ENCODE results near the gene TDRD9.

The TDRD9 gene

DNA sequence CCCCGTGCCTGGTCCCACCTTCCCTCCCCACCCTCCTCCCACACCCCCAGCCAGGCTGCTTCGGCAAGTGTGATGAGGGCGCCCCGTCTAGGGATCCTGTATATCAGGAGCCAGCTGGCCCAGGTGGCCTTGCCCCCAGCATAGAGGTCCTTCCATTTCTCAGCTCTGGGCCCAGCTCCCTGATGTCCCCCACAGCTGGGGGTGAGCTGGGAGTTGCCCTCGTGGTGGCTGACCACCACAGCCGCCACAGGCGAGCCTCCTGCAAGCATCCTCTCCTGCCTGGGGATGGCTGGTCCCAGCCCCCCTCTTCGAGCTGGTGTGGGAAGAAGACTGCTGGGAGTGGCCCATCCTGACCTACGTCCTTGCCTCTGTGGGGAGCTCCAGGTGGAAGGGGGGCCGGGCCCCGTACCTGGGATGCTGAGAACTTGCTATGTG lies 164.7 kb downstream of the TDRD9 start:
- no peak overlapping the region for H3K4me3 ChIP-seq (ENCODE audit: low read depth in 1 of 5, low read length in 5 of 5)
- peaks cover 0 to 9% (median 3%) of the 10 kb centered on the region in 5 donors for H3K4me1 ChIP-seq (ENCODE audit: control insufficient read depth in 5 of 5, insufficient read depth in 5 of 5, low read length in 5 of 5)
- peaks cover 26 to 35% (median 33%) of the 10 kb centered on the region in 5 donors for H3K27me3 ChIP-seq (ENCODE audit: control insufficient read depth in 5 of 5, insufficient read depth in 4 of 5, low read length in 5 of 5)
- H3K9me3 ChIP-seq (ENCODE audit: control insufficient read depth in 5 of 5, low read length in 5 of 5) = peaks cover 0 to 4% (median 2%) of the 10 kb centered on the region in 5 donors
- no peak overlapping the region for H3K9ac ChIP-seq (ENCODE audit: low read length in 5 of 5)
- H3K36me3 ChIP-seq (ENCODE audit: control insufficient read depth in 5 of 5, insufficient read depth in 5 of 5, low read length in 5 of 5) = no peaks in the 10 kb centered on the region
- no peak overlapping the region for H3K27ac ChIP-seq (ENCODE audit: low read depth, low read length)

DNA sequence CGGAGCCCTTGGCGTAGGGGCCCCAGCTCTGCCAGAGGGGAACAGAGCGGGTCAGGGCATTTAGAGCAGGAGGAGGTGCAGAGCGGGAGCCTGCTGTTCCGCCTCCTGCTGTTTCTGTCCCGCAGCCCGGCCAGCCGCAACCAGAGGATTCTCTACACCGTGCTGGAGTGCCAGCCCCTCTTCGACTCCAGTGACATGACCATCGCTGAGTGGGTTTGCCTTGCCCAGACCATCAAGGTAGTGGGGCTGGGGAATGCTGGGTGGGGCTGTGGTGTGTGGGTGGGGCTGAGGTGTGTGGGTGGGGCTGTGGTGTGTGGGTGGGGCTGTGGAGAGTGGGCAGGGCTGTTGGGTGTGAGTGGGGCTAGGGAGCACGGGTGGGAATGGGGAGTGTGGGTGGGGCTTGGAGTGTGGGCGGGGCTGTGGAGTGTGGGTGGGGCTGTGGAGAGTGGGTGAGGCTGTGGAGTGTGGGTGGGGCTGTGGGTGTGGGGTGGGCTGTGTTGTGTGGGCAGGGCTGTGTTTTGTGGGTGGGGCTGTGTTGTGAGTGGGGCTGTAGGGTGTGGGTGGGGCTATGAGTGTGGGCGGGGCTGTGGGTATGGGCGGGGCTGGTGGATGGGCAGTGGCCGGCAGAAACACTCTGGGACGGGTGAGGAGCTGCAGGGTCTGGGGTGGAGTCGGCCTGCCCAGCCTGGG lies 165.3 kb downstream of the TDRD9 start:
- H3K4me3 ChIP-seq (ENCODE audit: low read depth in 1 of 5, low read length in 5 of 5) = no peak overlapping the region
- H3K4me1 ChIP-seq (ENCODE audit: control insufficient read depth in 5 of 5, insufficient read depth in 5 of 5, low read length in 5 of 5) = peaks cover 0 to 5% (median 0%) of the 10 kb centered on the region in 5 donors
- peaks cover 0 to 4% (median 2%) of the 10 kb centered on the region in 5 donors for H3K9me3 ChIP-seq (ENCODE audit: control insufficient read depth in 5 of 5, low read length in 5 of 5)
- H3K36me3 ChIP-seq (ENCODE audit: control insufficient read depth in 5 of 5, insufficient read depth in 5 of 5, low read length in 5 of 5) = no peaks in the 10 kb centered on the region
- H3K27me3 ChIP-seq (ENCODE audit: control insufficient read depth in 5 of 5, insufficient read depth in 4 of 5, low read length in 5 of 5) = peaks cover 22 to 34% (median 33%) of the 10 kb centered on the region in 5 donors
- no peak overlapping the region for H3K27ac ChIP-seq (ENCODE audit: low read depth, low read length)
- H3K9ac ChIP-seq (ENCODE audit: low read length in 5 of 5) = no peak overlapping the region

DNA sequence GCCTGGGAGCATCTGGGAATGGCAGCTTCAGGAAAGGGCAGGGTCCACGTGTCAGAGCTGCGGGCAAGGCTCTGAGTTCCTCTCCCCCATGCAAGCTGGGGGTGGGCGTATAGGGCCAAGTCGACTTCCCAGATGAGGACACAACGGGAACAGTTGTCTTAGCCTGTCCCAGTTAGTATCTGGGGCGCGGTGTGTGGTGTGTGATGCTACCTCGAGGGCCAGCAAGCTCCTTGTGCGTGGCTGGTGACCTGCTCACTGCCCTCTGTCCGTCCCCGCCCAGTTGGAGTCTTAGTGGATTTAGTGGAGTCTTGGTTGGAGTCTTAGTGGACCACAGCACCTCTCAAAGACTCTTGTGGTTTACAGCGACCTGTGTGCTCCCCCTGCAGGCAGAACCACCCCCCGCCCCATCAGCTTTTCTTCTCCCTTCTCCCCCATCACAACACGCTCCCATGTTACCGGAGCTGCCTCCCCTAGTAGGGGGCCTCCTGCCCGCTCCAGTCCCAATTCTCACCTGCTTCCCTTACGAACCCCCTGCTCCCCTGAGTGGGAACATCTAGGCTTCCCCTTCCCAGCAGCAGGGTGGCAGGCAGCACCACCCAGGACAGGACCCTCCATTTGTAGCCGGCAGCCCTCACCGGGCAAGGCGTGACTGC lies 165.9 kb downstream of the TDRD9 start:
- Histone ChIP-seq H3K36me3 (ENCODE audit: control insufficient read depth in 5 of 5, insufficient read depth in 5 of 5, low read length in 5 of 5) (no peaks in the 10 kb centered on the region), H3K9me3 (ENCODE audit: control insufficient read depth in 5 of 5, low read length in 5 of 5) (peaks cover 0 to 4% (median 2%) of the 10 kb centered on the region in 5 donors), H3K27ac (ENCODE audit: low read depth, low read length) (no peak overlapping the region), H3K4me1 (ENCODE audit: control insufficient read depth in 5 of 5, insufficient read depth in 5 of 5, low read length in 5 of 5) (peaks cover 0 to 5% (median 0%) of the 10 kb centered on the region in 5 donors), H3K4me3 (ENCODE audit: low read depth in 1 of 5, low read length in 5 of 5) (no peak overlapping the region), H3K9ac (ENCODE audit: low read length in 5 of 5) (no peak overlapping the region), H3K27me3 (ENCODE audit: control insufficient read depth in 5 of 5, insufficient read depth in 4 of 5, low read length in 5 of 5) (peaks cover 22 to 35% (median 33%) of the 10 kb centered on the region in 5 donors)

DNA sequence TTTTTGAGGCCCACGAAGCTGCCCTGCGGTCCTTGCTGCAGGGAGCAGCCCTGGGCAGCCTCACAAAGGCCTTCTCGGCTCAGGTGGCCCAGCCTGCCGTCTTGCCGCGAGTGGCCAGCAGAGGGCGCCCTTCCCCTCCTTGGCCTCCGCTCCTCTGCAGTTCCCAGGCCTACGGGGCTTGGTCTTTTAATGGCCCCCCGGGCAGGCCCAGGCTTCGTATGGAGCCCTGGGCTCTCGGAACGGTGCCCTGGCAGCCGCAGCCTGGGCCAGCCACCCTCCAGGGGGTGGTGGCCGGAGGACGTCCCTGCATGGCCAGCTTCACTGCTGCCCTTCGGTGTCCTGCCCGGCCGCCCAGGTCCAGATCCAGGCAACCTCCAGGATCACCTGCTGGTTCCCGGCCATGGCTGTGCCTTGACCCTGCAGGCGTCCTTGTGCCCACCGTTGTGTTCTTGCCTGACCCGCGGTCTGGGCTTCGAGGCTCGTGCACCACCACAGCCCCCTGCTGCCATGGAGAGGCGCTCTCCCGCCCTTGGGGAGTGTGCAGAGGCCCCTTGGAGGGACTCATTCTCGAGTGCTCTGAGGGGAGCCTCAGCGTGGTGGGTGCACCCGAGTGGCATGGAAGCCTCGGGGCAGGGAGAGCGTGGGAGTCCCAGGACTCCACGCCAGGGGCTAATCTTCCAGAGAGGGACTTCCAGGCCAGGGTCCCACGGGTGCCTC lies 166.6 kb downstream of the TDRD9 start:
- no peak overlapping the region for H3K27ac ChIP-seq (ENCODE audit: low read depth, low read length)
- H3K4me3 ChIP-seq (ENCODE audit: low read depth in 1 of 5, low read length in 5 of 5) = no peak overlapping the region
- H3K9ac ChIP-seq (ENCODE audit: low read length in 5 of 5) = no peak overlapping the region
- peaks cover 0 to 4% (median 2%) of the 10 kb centered on the region in 5 donors for H3K9me3 ChIP-seq (ENCODE audit: control insufficient read depth in 5 of 5, low read length in 5 of 5)
- H3K4me1 ChIP-seq (ENCODE audit: control insufficient read depth in 5 of 5, insufficient read depth in 5 of 5, low read length in 5 of 5) = peaks cover 0 to 5% (median 0%) of the 10 kb centered on the region in 5 donors
- peaks cover 22 to 38% (median 34%) of the 10 kb centered on the region in 5 donors for H3K27me3 ChIP-seq (ENCODE audit: control insufficient read depth in 5 of 5, insufficient read depth in 4 of 5, low read length in 5 of 5)
- no peaks in the 10 kb centered on the region for H3K36me3 ChIP-seq (ENCODE audit: control insufficient read depth in 5 of 5, insufficient read depth in 5 of 5, low read length in 5 of 5)

DNA sequence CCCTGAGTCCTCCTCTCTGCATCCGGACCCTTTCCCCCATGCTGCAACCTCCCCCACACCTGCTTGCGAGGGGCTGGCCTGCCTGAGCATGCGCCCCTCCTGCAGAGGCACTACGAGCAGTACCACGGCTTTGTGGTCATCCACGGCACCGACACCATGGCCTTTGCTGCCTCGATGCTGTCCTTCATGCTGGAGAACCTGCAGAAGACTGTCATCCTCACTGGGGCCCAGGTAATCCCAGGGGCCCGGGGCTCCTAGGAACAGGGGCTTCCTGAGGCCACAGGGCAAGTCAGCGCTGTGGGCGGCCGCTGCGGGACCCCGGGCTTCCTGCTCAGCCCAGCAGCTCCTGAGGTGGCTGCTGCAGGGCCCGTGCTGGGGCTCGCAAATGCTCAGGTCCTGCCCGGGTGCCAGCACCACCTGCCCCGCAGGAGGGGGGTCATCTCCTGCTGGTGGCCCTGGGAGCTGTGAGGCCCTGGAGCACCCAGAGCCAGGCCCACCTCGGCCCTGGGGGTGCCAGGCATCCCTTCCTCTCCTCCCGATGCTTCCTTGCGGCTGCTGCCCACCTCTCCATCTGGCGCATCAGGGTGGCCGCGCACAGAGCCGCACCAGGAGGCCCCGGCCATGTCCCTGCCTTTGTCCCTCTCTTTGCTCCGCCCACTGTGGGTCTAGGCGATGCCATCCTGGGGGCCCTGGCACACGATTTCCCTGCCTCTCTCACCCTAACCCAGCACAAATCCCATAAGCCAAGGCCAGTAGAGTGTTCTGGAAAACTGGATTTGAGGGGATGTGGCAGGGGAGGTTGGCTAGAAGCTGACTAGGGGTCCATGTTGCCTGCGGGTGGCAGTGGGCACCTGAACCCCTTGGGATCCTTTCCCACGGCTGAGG lies 167.4 kb downstream of the TDRD9 start:
- H3K36me3 ChIP-seq (ENCODE audit: control insufficient read depth in 5 of 5, insufficient read depth in 5 of 5, low read length in 5 of 5) = no peaks in the 10 kb centered on the region
- H3K9me3 ChIP-seq (ENCODE audit: control insufficient read depth in 5 of 5, low read length in 5 of 5) = no peaks in the 10 kb centered on the region
- no peak overlapping the region for H3K4me3 ChIP-seq (ENCODE audit: low read depth in 1 of 5, low read length in 5 of 5)
- peaks cover 0 to 5% (median 0%) of the 10 kb centered on the region in 5 donors for H3K4me1 ChIP-seq (ENCODE audit: control insufficient read depth in 5 of 5, insufficient read depth in 5 of 5, low read length in 5 of 5)
- no peak overlapping the region for H3K27ac ChIP-seq (ENCODE audit: low read depth, low read length)
- H3K27me3 ChIP-seq (ENCODE audit: control insufficient read depth in 5 of 5, insufficient read depth in 4 of 5, low read length in 5 of 5) = peaks cover 22 to 38% (median 37%) of the 10 kb centered on the region in 5 donors
- H3K9ac ChIP-seq (ENCODE audit: low read length in 5 of 5) = no peak overlapping the region

DNA sequence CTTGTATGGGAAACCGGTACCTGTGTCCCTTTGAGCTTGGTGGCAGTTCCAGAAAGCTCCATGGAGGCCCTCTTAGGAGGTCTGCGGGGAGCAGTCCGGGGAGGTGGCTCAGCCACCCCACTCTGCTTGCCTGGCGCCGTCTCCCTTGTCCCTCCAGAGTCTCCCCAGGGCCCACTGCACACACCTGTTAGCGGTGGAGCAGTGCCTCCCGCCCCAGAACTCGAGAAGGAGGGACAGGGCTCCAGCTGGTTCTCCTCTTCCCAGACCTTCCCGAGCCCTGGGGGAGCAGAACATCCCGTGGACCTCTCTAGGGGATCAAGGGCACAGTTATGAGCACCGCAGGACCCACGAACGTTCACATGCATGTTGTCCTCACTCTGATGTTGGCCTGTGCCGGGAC lies 168.1 kb downstream of the TDRD9 start:
- H3K36me3 ChIP-seq (ENCODE audit: control insufficient read depth in 5 of 5, insufficient read depth in 5 of 5, low read length in 5 of 5) = no peaks in the 10 kb centered on the region
- H3K9me3 ChIP-seq (ENCODE audit: control insufficient read depth in 5 of 5, low read length in 5 of 5) = no peaks in the 10 kb centered on the region
- no peak overlapping the region for H3K9ac ChIP-seq (ENCODE audit: low read length in 5 of 5)
- peaks cover 0 to 5% (median 0%) of the 10 kb centered on the region in 5 donors for H3K4me1 ChIP-seq (ENCODE audit: control insufficient read depth in 5 of 5, insufficient read depth in 5 of 5, low read length in 5 of 5)
- no peak overlapping the region for H3K4me3 ChIP-seq (ENCODE audit: low read depth in 1 of 5, low read length in 5 of 5)
- no peak overlapping the region for H3K27ac ChIP-seq (ENCODE audit: low read depth, low read length)
- peaks cover 19 to 38% (median 37%) of the 10 kb centered on the region in 5 donors for H3K27me3 ChIP-seq (ENCODE audit: control insufficient read depth in 5 of 5, insufficient read depth in 4 of 5, low read length in 5 of 5)

DNA sequence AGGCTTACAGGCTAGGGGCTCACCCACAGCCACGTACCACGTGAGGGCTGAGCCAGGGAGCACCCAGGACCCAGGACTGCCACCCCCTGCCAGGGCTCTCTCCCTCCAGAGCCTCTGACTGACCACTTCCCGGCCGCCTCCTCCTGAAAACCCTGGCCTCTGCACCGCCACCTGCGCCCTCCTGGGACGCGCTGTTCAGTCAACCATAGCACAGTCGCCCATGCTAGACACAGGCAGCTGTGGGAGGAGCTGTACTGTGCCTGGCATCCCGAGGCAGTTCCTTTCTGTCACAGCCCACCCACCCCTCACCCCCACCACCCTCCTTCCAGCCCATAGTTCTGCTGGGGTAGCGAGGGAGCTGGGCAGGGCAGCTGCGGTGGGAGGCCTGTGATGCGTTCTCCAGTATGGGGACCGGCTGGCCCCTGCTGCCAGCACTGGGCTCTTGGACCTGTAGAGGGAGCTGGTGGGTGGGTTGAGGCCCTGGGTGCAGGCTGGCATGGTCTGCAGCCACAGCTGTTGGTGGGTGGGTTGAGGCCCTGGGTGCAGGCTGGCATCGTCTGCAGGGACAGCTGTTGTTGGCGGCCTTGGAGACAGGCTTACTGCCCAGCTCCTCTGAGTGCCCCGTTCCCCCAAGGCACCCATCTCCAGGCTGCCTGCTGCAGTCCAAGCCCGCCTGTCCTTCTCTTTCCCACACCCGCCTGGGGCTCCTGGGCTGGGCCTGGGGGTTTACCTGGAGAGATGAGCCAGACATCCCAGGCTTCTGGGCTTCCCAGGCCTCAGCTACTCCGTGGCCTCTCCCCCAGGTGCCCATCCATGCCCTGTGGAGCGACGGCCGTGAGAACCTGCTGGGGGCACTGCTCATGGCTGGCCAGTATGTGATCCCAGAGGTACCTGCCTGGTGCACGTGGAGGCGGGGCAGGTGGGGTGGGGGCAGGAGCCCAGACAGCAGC lies 168.8 kb downstream of the TDRD9 start:
- H3K9ac ChIP-seq (ENCODE audit: low read length in 5 of 5) = no peak overlapping the region
- H3K36me3 ChIP-seq (ENCODE audit: control insufficient read depth in 5 of 5, insufficient read depth in 5 of 5, low read length in 5 of 5) = no peaks in the 10 kb centered on the region
- no peak overlapping the region for H3K27ac ChIP-seq (ENCODE audit: low read depth, low read length)
- no peaks in the 10 kb centered on the region for H3K9me3 ChIP-seq (ENCODE audit: control insufficient read depth in 5 of 5, low read length in 5 of 5)
- H3K27me3 ChIP-seq (ENCODE audit: control insufficient read depth in 5 of 5, insufficient read depth in 4 of 5, low read length in 5 of 5) = peaks cover 19 to 42% (median 33%) of the 10 kb centered on the region in 5 donors
- peaks cover 0 to 5% (median 0%) of the 10 kb centered on the region in 5 donors for H3K4me1 ChIP-seq (ENCODE audit: control insufficient read depth in 5 of 5, insufficient read depth in 5 of 5, low read length in 5 of 5)
- no peak overlapping the region for H3K4me3 ChIP-seq (ENCODE audit: low read depth in 1 of 5, low read length in 5 of 5)

DNA sequence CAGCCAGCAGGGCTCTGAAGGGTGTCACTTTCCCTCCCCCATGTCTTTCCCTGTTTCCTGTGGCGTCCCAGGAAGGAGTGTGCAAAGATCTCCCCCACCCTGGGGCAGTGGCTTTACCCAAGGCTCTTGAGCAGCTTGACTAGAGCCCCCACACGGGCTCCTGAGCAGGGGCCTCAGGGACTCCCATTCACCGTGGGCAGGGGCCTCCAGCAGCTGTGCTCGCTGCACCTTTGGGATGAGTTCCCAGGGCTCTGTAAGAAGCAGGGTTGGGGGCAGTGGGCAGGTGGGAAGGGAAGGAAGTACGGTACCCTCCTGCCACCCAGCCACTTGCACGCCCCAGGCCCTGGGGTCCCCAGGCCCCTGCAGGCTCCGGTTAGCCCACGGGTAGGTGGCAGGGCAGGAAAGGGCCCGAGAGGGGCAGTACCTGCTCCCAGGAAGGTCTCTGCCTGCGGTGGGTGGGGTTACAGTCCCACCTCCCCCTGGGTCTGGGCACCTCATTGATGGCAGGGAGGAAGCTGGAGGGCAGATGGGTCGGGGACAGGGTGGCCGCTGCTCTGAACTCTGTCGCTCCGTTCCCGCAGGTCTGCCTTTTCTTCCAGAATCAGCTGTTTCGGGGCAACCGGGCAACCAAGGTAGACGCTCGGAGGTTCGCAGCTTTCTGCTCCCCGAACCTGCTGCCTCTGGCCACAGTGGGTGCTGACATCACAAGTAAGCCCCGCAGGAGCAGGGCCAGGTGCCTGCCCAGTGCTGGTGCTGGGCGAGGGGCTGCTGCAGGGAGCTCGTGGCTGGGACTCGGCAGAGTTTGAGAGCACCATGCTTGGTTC lies 170.2 kb downstream of the TDRD9 start:
- Histone ChIP-seq H3K36me3 (ENCODE audit: control insufficient read depth in 5 of 5, insufficient read depth in 5 of 5, low read length in 5 of 5) (no peaks in the 10 kb centered on the region), H3K4me3 (ENCODE audit: low read depth in 1 of 5, low read length in 5 of 5) (no peak overlapping the region), H3K9me3 (ENCODE audit: control insufficient read depth in 5 of 5, low read length in 5 of 5) (no peaks in the 10 kb centered on the region), H3K9ac (ENCODE audit: low read length in 5 of 5) (no peak overlapping the region), H3K4me1 (ENCODE audit: control insufficient read depth in 5 of 5, insufficient read depth in 5 of 5, low read length in 5 of 5) (peaks cover 0 to 5% (median 0%) of the 10 kb centered on the region in 5 donors), H3K27me3 (ENCODE audit: control insufficient read depth in 5 of 5, insufficient read depth in 4 of 5, low read length in 5 of 5) (peaks cover 19 to 38% (median 27%) of the 10 kb centered on the region in 5 donors), H3K27ac (ENCODE audit: low read depth, low read length) (no peak overlapping the region)
